Stomach (tissue), 9 donors: ENCODE results near the gene HCAR1. TPM values are rescaled to one million over a fixed set of nuclear protein-coding genes. Genes with fewer than 3 reads are reported as not detected.
"Not testable (repeated sequence)": the region's sequence is repeated elsewhere in the genome, so short reads cannot be mapped to it uniquely, and the experiment has no call there.

Experiments
- DNase-seq, 2 donors: peaks; one replicate each; pipeline versions ENCODE4 v3.0.0 to v3.0.0-alpha.2; 2013 to 2019
- H3K27ac ChIP-seq, 5 donors: fragments of 200-600 bp in 4 of 5; sonication (generic) in 4 of 5; one replicate each; pipeline ENCODE4 v1.5.1; 2013 to 2019; ENCODE audit warnings: mild to moderate bottlenecking in 1 of 5, moderate library complexity in 1 of 5
- H3K27me3 ChIP-seq, 3 donors: fragments of 200-600 bp; sonication (generic); one replicate each; pipeline ENCODE4 v1.5.1; 2017 to 2019; ENCODE audit warnings: mixed run types in 1 of 3
- H3K36me3 ChIP-seq, 4 donors: fragments of 200-600 bp; sonication (generic); 1 replicate in 3 of 4; 2 replicates in 1 of 4; pipeline ENCODE4 v1.5.1; 2016 to 2019
- H3K4me1 ChIP-seq, 4 donors: fragments of 200-600 bp; sonication (generic); one replicate each; pipeline ENCODE4 v1.5.1; 2016 to 2019
- H3K4me3 ChIP-seq, 4 donors: fragments of 200-600 bp; sonication (generic) in 3 of 4; one replicate each; pipeline ENCODE4 v1.5.1; 2016 to 2019; ENCODE audit warnings: mild to moderate bottlenecking in 1 of 4
- H3K9me3 ChIP-seq, 4 donors: fragments of 200-600 bp; sonication (generic); one replicate each; pipeline ENCODE4 v1.5.1; 2016 to 2019
- CTCF ChIP-seq, 7 experiments: fragments of 450-650 bp in 4 of 7; fragments of 200-600 bp in 3 of 7; sonication (generic) in 3 of 7; IDR thresholded peaks; one replicate each; pipeline ENCODE4 v1.5.1; 2016 to 2019; ENCODE audit warnings: antibody characterized with exemption in 7 of 7, control low read depth in 2 of 7, mild to moderate bottlenecking in 1 of 7
- EP300 ChIP-seq: sonication (generic); formaldehyde crosslinking; IDR thresholded peaks from one replicate; pipeline ENCODE4 v1.6.1; 2017; ENCODE audit warnings: antibody characterized with exemption
- POLR2A ChIP-seq, 4 donors: fragments of 450-650 bp; IDR thresholded peaks; one replicate each; pipeline ENCODE4 v1.6.1; 2016; ENCODE audit warnings: antibody characterized with exemption in 4 of 4, control low read depth in 2 of 4, mild to moderate bottlenecking in 1 of 4, moderate library complexity in 1 of 4
- POLR2AphosphoS5 ChIP-seq, 3 donors: sonication (generic); formaldehyde crosslinking; IDR thresholded peaks; one replicate each; pipeline ENCODE4 v1.6.1; 2016; ENCODE audit warnings: antibody characterized with exemption in 3 of 3
- WGBS, 5 donors: extraction: QIAGEN DNeasy Blood & Tissue Kit in 3 of 5; methylation state at CpG; one replicate each; pipeline versions ENCODE4 v1.1.5 to v1.1.7; 2013 to 2018; 5-methylcytosine and 5-hydroxymethylcytosine counted together
- intact Hi-C: fragments of 100-400 bp; cut with DNase I; formaldehyde crosslinking; loops from one replicate; pipeline ENCODE4 v1.15.1; 2023; ENCODE audit warnings: low total_unique reads
- polyA plus RNA-seq, 3 donors: library from polyadenylated mRNA; stranded (reverse); fragments of 200-250 nt; gene quantifications; one replicate each; pipeline ENCODE4 v1.2.3, GENCODE V29; 2013
- total RNA-seq, 5 donors: library from RNA; depleted of rRNA; stranded (reverse); fragments of >200 nt; gene quantifications; one replicate each; pipeline versions ENCODE4 v1.1.0 to v1.2.3, GENCODE V29; 2014 to 2016
- donor health status: healthy with polysubstance abuse.
- donor health status: Bipolar disorder and iron deficiency.
- donor health status: healthy.

The HCAR1 gene
- total and polyA plus RNA-seq, 8 donors: 0.45 to 2.3 (median 1.6) TPM; not detected in 2

GRCh38 chr12:122725452-122726079 lies 5.1 kb downstream of the HCAR1 start:
- no peak for TF ChIP-seq POLR2AphosphoS5 (IDR thresholded peaks at IDR 0.05)
- TF ChIP-seq POLR2A (IDR thresholded peaks at IDR 0.05): no peak
- TF ChIP-seq EP300: no peak
- no peak for TF ChIP-seq CTCF (IDR thresholded peaks at IDR 0.05)
- peaks cover 0 to 25% (median 16%) of the 10 kb centered on the region in 4 donors for H3K4me1 ChIP-seq
- H3K27me3 ChIP-seq: peaks cover 0 to 5% (median 0%) of the 10 kb centered on the region in 3 donors
- no peak for DNase-seq
- intact Hi-C loops: no loop called here
- H3K4me3 ChIP-seq: peak overlapping the region in 1 of 4 donors; percentile 13
- peak overlapping the region in 4 of 5 donors; percentile 18 to 68 (median 49) for H3K27ac ChIP-seq
- no peaks in the 10 kb centered on the region for H3K36me3 ChIP-seq
- no peaks in the 10 kb centered on the region for H3K9me3 ChIP-seq
- WGBS, 5 donors: 69 to 78% (median 76%) methylated on average over 6 of the region's 6 CpGs

GRCh38 chr12:122724641-122725243 lies 5.9 kb downstream of the HCAR1 start:
- H3K4me1 ChIP-seq: peaks cover 0 to 25% (median 13%) of the 10 kb centered on the region in 4 donors
- no peaks in the 10 kb centered on the region for H3K9me3 ChIP-seq
- H3K4me3 ChIP-seq: no peak overlapping the region
- H3K27ac ChIP-seq: no peak overlapping the region
- intact Hi-C loops: no loop called here
- no peak for TF ChIP-seq POLR2A (IDR thresholded peaks at IDR 0.05)
- no peak for TF ChIP-seq POLR2AphosphoS5 (IDR thresholded peaks at IDR 0.05)
- TF ChIP-seq EP300: no peak
- TF ChIP-seq CTCF (IDR thresholded peaks at IDR 0.05): no peak
- no peaks in the 10 kb centered on the region for H3K36me3 ChIP-seq
- no peaks in the 10 kb centered on the region for H3K27me3 ChIP-seq
- 88 to 95% (median 93%) methylated on average over 12 of the region's 12 CpGs for WGBS, 5 donors
- no peak for DNase-seq

- Histone ChIP-seq H3K27ac (no peak overlapping the region), H3K9me3 (no peaks in the 10 kb centered on the region), H3K4me3 (no peak overlapping the region), H3K4me1 (peaks cover 0 to 22% (median 13%) of the 10 kb centered on the region in 4 donors), H3K27me3 (no peaks in the 10 kb centered on the region), H3K36me3 (no peaks in the 10 kb centered on the region)
- 48 to 73% (median 70%) methylated on average over 1 of the region's 1 CpG for WGBS, 5 donors
- TF ChIP-seq POLR2AphosphoS5 (IDR thresholded peaks at IDR 0.05): no peak
- TF ChIP-seq CTCF (IDR thresholded peaks at IDR 0.05): no peak
- TF ChIP-seq EP300: no peak
- TF ChIP-seq POLR2A (IDR thresholded peaks at IDR 0.05): no peak
- intact Hi-C loops: no loop called here
- no peak for DNase-seq
Measured at GRCh38 chr12:122722387-122722786, 8.3 kb downstream of the HCAR1 start.

- no peak for DNase-seq
Measured at GRCh38 chr12:122721057-122721545, 9.5 kb downstream of the HCAR1 start.

GRCh38 chr12:122716658-122717057 lies 14.0 kb downstream of the HCAR1 start, which contains the start of gene HCAR3:
TSS of gene HCAR3 (minus strand) at chr12:122716811. CDS start at chr12:122716737, 74 bp downstream.
- H3K27me3 ChIP-seq, intact Hi-C loops, H3K27ac ChIP-seq, H3K4me3 ChIP-seq, DNase-seq, H3K36me3 ChIP-seq, H3K4me1 ChIP-seq, H3K9me3 ChIP-seq: not testable (repeated sequence)
- 75 to 86% (median 84%) methylated on average over 10 of the region's 10 CpGs for WGBS, 5 donors

More at GRCh38 chr12:122721057-122721545, 9.5 kb downstream of the HCAR1 start:
- TF ChIP-seq EP300 (no peak), POLR2AphosphoS5 (IDR thresholded peaks at IDR 0.05) (no peak), CTCF (IDR thresholded peaks at IDR 0.05) (no peak), POLR2A (IDR thresholded peaks at IDR 0.05) (no peak)
- intact Hi-C loops: no loop called here
- no peaks in the 10 kb centered on the region for H3K9me3 ChIP-seq
- 66 to 81% (median 77%) methylated on average over 11 of the region's 11 CpGs for WGBS, 5 donors
- H3K27me3 ChIP-seq: no peaks in the 10 kb centered on the region
- H3K4me1 ChIP-seq: peaks cover 0 to 18% (median 8%) of the 10 kb centered on the region in 4 donors
- H3K36me3 ChIP-seq: no peaks in the 10 kb centered on the region
- H3K4me3 ChIP-seq: no peak overlapping the region
- peak overlapping the region in 1 of 5 donors; percentile 33 for H3K27ac ChIP-seq

- intact Hi-C loops, H3K4me3 ChIP-seq, H3K4me1 ChIP-seq, H3K27me3 ChIP-seq, H3K36me3 ChIP-seq, H3K9me3 ChIP-seq, H3K27ac ChIP-seq, DNase-seq: not testable (repeated sequence)
- WGBS, 5 donors: 71 to 85% (median 76%) methylated on average over 6 of the region's 6 CpGs
Measured at GRCh38 chr12:122715211-122715610, 15.4 kb downstream of the HCAR1 start.
